ENCODE data around the gene FANK1. TPM values are rescaled to one million over a fixed set of nuclear protein-coding genes. Genes with fewer than 3 reads are reported as not detected.
"Not testable (repeated sequence)": the region's sequence is repeated elsewhere in the genome, so short reads cannot be mapped to it uniquely, and the experiment has no call there.

FANK1 gene
- total RNA-seq, 1 donor from 2014 or later = 12.5 TPM

- Histone ChIP-seq H2AFZ (replicated peaks) (no peak overlapping the region), H3K27ac (no peak overlapping the region), H3K27me3 (no peaks in the 10 kb centered on the region), H3K4me2 (peak overlapping the region; percentile 77), H3K9ac (no peak overlapping the region), H3K4me1 (peaks cover 32% of the 10 kb centered on the region), H3K79me2 (ENCODE audit: low read depth) (peaks cover 49% of the 10 kb centered on the region), H3K4me3 (no peak overlapping the region), H3K9me3 (ENCODE audit: low read depth) (no peaks in the 10 kb centered on the region), H4K20me1 (ENCODE audit: low read depth) (no peaks in the 10 kb centered on the region), H3K36me3 (no peaks in the 10 kb centered on the region), H3F3A (ENCODE audit: low read depth) (peaks cover 36% of the 10 kb centered on the region)
- Mint-ChIP-seq H3K9me3 (peaks cover 5% of the 10 kb centered on the region), H3K4me3 (no peak overlapping the region), H3K36me3 (peaks cover 24% of the 10 kb centered on the region), H3K27me3 (ENCODE audit: insufficient read depth, low read depth) (no peaks in the 10 kb centered on the region), H3K27ac (peak overlapping the region; percentile 96), H3K4me1 (peaks cover 34% of the 10 kb centered on the region)
- DNase-seq (ENCODE audit: low spot score) = no peak
- TF ChIP-seq EZH2phosphoT487 (IDR thresholded peaks at IDR 0.05) (no peak), CTCF (IDR thresholded peaks at IDR 0.05) (no peak), EZH2 (IDR thresholded peaks at IDR 0.05) (no peak)
These were observed 13.8 kb upstream of the FANK1 start for GRCh38 chr10:125882596-125882995.

GRCh38 chr10:125883211-125883610 lies 13.2 kb upstream of the FANK1 start:
- H3K27me3 ChIP-seq = no peaks in the 10 kb centered on the region
- no peak overlapping the region for H3K4me3 ChIP-seq
- H3K4me3 Mint-ChIP-seq = no peak overlapping the region
- H3F3A ChIP-seq (ENCODE audit: low read depth) = peaks cover 36% of the 10 kb centered on the region
- peaks cover 48% of the 10 kb centered on the region for H3K79me2 ChIP-seq (ENCODE audit: low read depth)
- DNase-seq (ENCODE audit: low spot score) = no peak
- peaks cover 34% of the 10 kb centered on the region for H3K4me1 Mint-ChIP-seq
- TF ChIP-seq EZH2 (IDR thresholded peaks at IDR 0.05) = no peak
- no peak for TF ChIP-seq CTCF (IDR thresholded peaks at IDR 0.05)
- no peak for TF ChIP-seq EZH2phosphoT487 (IDR thresholded peaks at IDR 0.05)
- H3K9me3 Mint-ChIP-seq = peaks cover 2% of the 10 kb centered on the region
- H3K4me2 ChIP-seq = no peak overlapping the region
- peaks cover 19% of the 10 kb centered on the region for H3K36me3 Mint-ChIP-seq
- peaks cover 32% of the 10 kb centered on the region for H3K4me1 ChIP-seq
- no peaks in the 10 kb centered on the region for H3K36me3 ChIP-seq
- no peak overlapping the region for H3K27ac ChIP-seq
- no peak overlapping the region for H2AFZ ChIP-seq (replicated peaks)
- no peaks in the 10 kb centered on the region for H3K9me3 ChIP-seq (ENCODE audit: low read depth)
- no peaks in the 10 kb centered on the region for H3K27me3 Mint-ChIP-seq (ENCODE audit: insufficient read depth, low read depth)
- H3K9ac ChIP-seq = no peak overlapping the region
- no peaks in the 10 kb centered on the region for H4K20me1 ChIP-seq (ENCODE audit: low read depth)
- H3K27ac Mint-ChIP-seq = no peak overlapping the region

- Mint-ChIP-seq H3K27me3 (ENCODE audit: insufficient read depth, low read depth) (no peaks in the 10 kb centered on the region), H3K27ac (no peak overlapping the region), H3K4me3 (no peak overlapping the region), H3K4me1 (peaks cover 9% of the 10 kb centered on the region), H3K9me3 (peaks cover 2% of the 10 kb centered on the region), H3K36me3 (peaks cover 14% of the 10 kb centered on the region)
- no peaks in the 10 kb centered on the region for H3K9me3 ChIP-seq (ENCODE audit: low read depth)
- no peaks in the 10 kb centered on the region for H4K20me1 ChIP-seq (ENCODE audit: low read depth)
- no peak overlapping the region for H2AFZ ChIP-seq (replicated peaks)
- peaks cover 9% of the 10 kb centered on the region for H3K4me1 ChIP-seq
- no peak overlapping the region for H3K9ac ChIP-seq
- H3F3A ChIP-seq (ENCODE audit: low read depth) = peaks cover 5% of the 10 kb centered on the region
- H3K79me2 ChIP-seq (ENCODE audit: low read depth) = peaks cover 44% of the 10 kb centered on the region
- H3K4me3 ChIP-seq = no peak overlapping the region
- no peak for DNase-seq (ENCODE audit: low spot score)
- H3K4me2 ChIP-seq = no peak overlapping the region
- H3K36me3 ChIP-seq = no peaks in the 10 kb centered on the region
- TF ChIP-seq CTCF (IDR thresholded peaks at IDR 0.05) (no peak), EZH2phosphoT487 (IDR thresholded peaks at IDR 0.05) (no peak), EZH2 (IDR thresholded peaks at IDR 0.05) (no peak)
- H3K27ac ChIP-seq = no peak overlapping the region
- no peaks in the 10 kb centered on the region for H3K27me3 ChIP-seq
These were observed 9.4 kb upstream of the FANK1 start for GRCh38 chr10:125886914-125887512.

- H3F3A ChIP-seq (ENCODE audit: low read depth); H3K4me1 ChIP-seq; H3K9me3 ChIP-seq (ENCODE audit: low read depth); H3K36me3 ChIP-seq; H3K27me3 Mint-ChIP-seq (ENCODE audit: insufficient read depth, low read depth); H2AFZ ChIP-seq (replicated peaks); H3K27ac Mint-ChIP-seq; H3K4me3 ChIP-seq; H3K9ac ChIP-seq; H3K9me3 Mint-ChIP-seq; H4K20me1 ChIP-seq (ENCODE audit: low read depth); H3K4me3 Mint-ChIP-seq; H3K36me3 Mint-ChIP-seq; H3K4me2 ChIP-seq; H3K4me1 Mint-ChIP-seq; H3K27ac ChIP-seq; DNase-seq (ENCODE audit: low spot score); H3K27me3 ChIP-seq: not testable (repeated sequence)
- peaks cover 49% of the 10 kb centered on the region for H3K79me2 ChIP-seq (ENCODE audit: low read depth)
These were observed 6.9 kb upstream of the FANK1 start for GRCh38 chr10:125889441-125889840.

GRCh38 chr10:125892402-125892801 lies 4.0 kb upstream of the FANK1 start:
- not testable (repeated sequence) for H3K4me3 Mint-ChIP-seq; H3K9me3 ChIP-seq (ENCODE audit: low read depth); H3K9ac ChIP-seq; H3K27me3 Mint-ChIP-seq (ENCODE audit: insufficient read depth, low read depth); H4K20me1 ChIP-seq (ENCODE audit: low read depth); H3K27me3 ChIP-seq; H3K9me3 Mint-ChIP-seq; H3K27ac ChIP-seq; H2AFZ ChIP-seq (replicated peaks); H3K36me3 ChIP-seq; H3K4me2 ChIP-seq; H3K4me3 ChIP-seq; H3K27ac Mint-ChIP-seq; H3K36me3 Mint-ChIP-seq; DNase-seq (ENCODE audit: low spot score)
- H3K4me1 Mint-ChIP-seq = peaks cover 19% of the 10 kb centered on the region
- peaks cover 21% of the 10 kb centered on the region for H3F3A ChIP-seq (ENCODE audit: low read depth)
- peaks cover 53% of the 10 kb centered on the region for H3K79me2 ChIP-seq (ENCODE audit: low read depth)
- peaks cover 15% of the 10 kb centered on the region for H3K4me1 ChIP-seq

GRCh38 chr10:125894176-125894575 lies 2.2 kb upstream of the FANK1 start:
- Histone ChIP-seq H3K4me1 (peaks cover 17% of the 10 kb centered on the region), H3K4me2 (peak overlapping the region; percentile 19), H3K79me2 (ENCODE audit: low read depth) (peaks cover 46% of the 10 kb centered on the region), H3F3A (ENCODE audit: low read depth) (peaks cover 24% of the 10 kb centered on the region)
- not testable (repeated sequence) for H3K27me3 Mint-ChIP-seq (ENCODE audit: insufficient read depth, low read depth); H3K36me3 Mint-ChIP-seq; H3K27me3 ChIP-seq; H4K20me1 ChIP-seq (ENCODE audit: low read depth); H3K4me3 ChIP-seq; H3K36me3 ChIP-seq; H3K27ac ChIP-seq; DNase-seq (ENCODE audit: low spot score); H3K9me3 ChIP-seq (ENCODE audit: low read depth); H3K9me3 Mint-ChIP-seq; H3K9ac ChIP-seq; H2AFZ ChIP-seq (replicated peaks); H3K27ac Mint-ChIP-seq
- Mint-ChIP-seq H3K4me3 (peak overlapping the region; percentile 5), H3K4me1 (peaks cover 19% of the 10 kb centered on the region)

All from neural progenitor cell (in vitro differentiated cells).